ENCODE results near the gene ATP9B.

DNA sequence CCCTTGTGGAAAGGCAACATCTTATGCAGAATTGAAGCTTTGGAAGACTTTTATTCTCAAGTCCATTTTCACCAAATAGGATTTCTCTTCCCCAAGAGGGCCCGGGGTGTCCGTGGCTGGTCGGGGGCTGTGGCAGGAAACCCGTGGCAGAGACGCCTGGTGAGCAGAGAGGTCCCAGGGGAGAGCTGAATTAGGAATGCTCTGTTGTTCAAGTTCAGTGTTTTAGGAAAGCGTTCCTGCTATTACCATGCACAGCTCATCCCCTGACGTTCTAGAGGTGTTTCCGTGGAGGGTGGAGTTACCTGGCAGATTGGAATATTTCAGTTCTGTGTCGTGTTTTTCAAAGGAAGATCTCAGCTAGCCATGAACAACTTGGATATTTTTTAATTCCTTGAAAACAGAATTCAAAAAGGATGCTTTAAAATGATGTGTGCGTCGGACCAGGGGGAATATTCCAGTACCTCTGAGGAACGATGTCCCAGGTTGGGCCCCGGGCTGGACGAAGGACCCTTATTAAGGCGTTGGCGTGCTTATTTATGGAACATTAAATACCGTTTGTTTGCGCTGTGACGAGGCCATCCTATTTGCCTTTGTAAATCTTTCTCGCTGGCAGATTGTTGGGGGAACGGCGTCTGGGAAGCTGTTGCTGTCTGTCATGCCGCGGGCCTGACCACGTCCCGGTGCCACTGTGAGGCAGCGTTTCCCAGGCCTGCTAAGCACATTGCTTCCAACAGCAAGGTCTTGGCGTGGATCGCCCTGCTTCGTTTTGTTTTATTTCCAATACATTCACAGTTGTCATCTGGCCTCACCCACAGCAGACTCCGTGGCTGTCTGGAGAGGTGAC lies 334.8 kb downstream of the ATP9B start:
- TF ChIP-seq, protein P1, sequence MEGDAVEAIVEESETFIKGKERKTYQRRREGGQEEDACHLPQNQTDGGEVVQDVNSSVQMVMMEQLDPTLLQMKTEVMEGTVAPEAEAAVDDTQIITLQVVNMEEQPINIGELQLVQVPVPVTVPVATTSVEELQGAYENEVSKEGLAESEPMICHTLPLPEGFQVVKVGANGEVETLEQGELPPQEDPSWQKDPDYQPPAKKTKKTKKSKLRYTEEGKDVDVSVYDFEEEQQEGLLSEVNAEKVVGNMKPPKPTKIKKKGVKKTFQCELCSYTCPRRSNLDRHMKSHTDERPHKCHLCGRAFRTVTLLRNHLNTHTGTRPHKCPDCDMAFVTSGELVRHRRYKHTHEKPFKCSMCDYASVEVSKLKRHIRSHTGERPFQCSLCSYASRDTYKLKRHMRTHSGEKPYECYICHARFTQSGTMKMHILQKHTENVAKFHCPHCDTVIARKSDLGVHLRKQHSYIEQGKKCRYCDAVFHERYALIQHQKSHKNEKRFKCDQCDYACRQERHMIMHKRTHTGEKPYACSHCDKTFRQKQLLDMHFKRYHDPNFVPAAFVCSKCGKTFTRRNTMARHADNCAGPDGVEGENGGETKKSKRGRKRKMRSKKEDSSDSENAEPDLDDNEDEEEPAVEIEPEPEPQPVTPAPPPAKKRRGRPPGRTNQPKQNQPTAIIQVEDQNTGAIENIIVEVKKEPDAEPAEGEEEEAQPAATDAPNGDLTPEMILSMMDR (IDR thresholded peaks at IDR 0.05): no peak
- TF ChIP-seq ZFX (IDR thresholded peaks at IDR 0.05; ENCODE audit: borderline replicate concordance): no peak
